Body of pancreas (tissue), 4 donors: Measurements from ENCODE around the gene TANC1.

Source experiments
- CTCF ChIP-seq, 7 experiments: fragments of 450-650 bp in 4 of 7; fragments of 200-600 bp in 3 of 7; sonication (generic) in 3 of 7; IDR thresholded peaks; one replicate each; pipeline ENCODE4 v1.5.1; 2016 to 2019; ENCODE audit warnings: antibody characterized with exemption in 7 of 7
- POLR2A ChIP-seq, 3 donors: fragments of 450-650 bp; IDR thresholded peaks; one replicate each; pipeline ENCODE4 v1.6.1; 2016; ENCODE audit warnings: antibody characterized with exemption in 3 of 3, mild to moderate bottlenecking in 2 of 3

- TF ChIP-seq CTCF (IDR thresholded peaks at IDR 0.05) (no peak), POLR2A (IDR thresholded peaks at IDR 0.05) (no peak)
Measured at GRCh38 chr2:158967114-158967730, 1.2 kb upstream of the TANC1 start.
